Measurements from ENCODE around the gene SGMS1. TPM values are rescaled to one million over a fixed set of nuclear protein-coding genes. Genes with fewer than 3 reads are reported as not detected.

Gene SGMS1
- total RNA-seq, 1 donor from 2014 or later = 24.1 TPM

- DNase-seq = no peak
- H3K36me3 Mint-ChIP-seq (ENCODE audit: unreplicated experiment) = no peaks in the 10 kb centered on the region
- no peaks in the 10 kb centered on the region for H3K27me3 Mint-ChIP-seq (ENCODE audit: unreplicated experiment)
- H3K4me1 Mint-ChIP-seq (ENCODE audit: low read depth, unreplicated experiment) = no peaks in the 10 kb centered on the region
- H3K9me3 Mint-ChIP-seq (ENCODE audit: unreplicated experiment) = no peaks in the 10 kb centered on the region
- no peak overlapping the region for H3K4me3 Mint-ChIP-seq (ENCODE audit: unreplicated experiment)
- no peak for TF ChIP-seq CTCF (IDR thresholded peaks at IDR 0.05; ENCODE audit: partially characterized antibody, unreplicated experiment)
- H3K27ac Mint-ChIP-seq (ENCODE audit: unreplicated experiment) = no peak overlapping the region
Measured at GRCh38 chr10:50531388-50532077, 92.2 kb downstream of the SGMS1 start.

- no peak for TF ChIP-seq CTCF (IDR thresholded peaks at IDR 0.05; ENCODE audit: partially characterized antibody, unreplicated experiment)
- H3K4me3 Mint-ChIP-seq (ENCODE audit: unreplicated experiment) = no peak overlapping the region
- H3K27ac Mint-ChIP-seq (ENCODE audit: unreplicated experiment) = no peak overlapping the region
- no peak for DNase-seq
- H3K36me3 Mint-ChIP-seq (ENCODE audit: unreplicated experiment) = no peaks in the 10 kb centered on the region
- no peaks in the 10 kb centered on the region for H3K27me3 Mint-ChIP-seq (ENCODE audit: unreplicated experiment)
- H3K4me1 Mint-ChIP-seq (ENCODE audit: low read depth, unreplicated experiment) = peaks cover 4% of the 10 kb centered on the region
- no peaks in the 10 kb centered on the region for H3K9me3 Mint-ChIP-seq (ENCODE audit: unreplicated experiment)
Measured at GRCh38 chr10:50529660-50530059, 94.1 kb downstream of the SGMS1 start.

- H3K4me1 Mint-ChIP-seq (ENCODE audit: low read depth, unreplicated experiment) = peaks cover 6% of the 10 kb centered on the region
- H3K4me3 Mint-ChIP-seq (ENCODE audit: unreplicated experiment) = no peak overlapping the region
- H3K27ac Mint-ChIP-seq (ENCODE audit: unreplicated experiment) = no peak overlapping the region
- no peak for DNase-seq
- no peaks in the 10 kb centered on the region for H3K9me3 Mint-ChIP-seq (ENCODE audit: unreplicated experiment)
- H3K36me3 Mint-ChIP-seq (ENCODE audit: unreplicated experiment) = no peaks in the 10 kb centered on the region
- H3K27me3 Mint-ChIP-seq (ENCODE audit: unreplicated experiment) = no peaks in the 10 kb centered on the region
- TF ChIP-seq CTCF (IDR thresholded peaks at IDR 0.05; ENCODE audit: partially characterized antibody, unreplicated experiment) = no peak
Measured at GRCh38 chr10:50528206-50528605, 95.5 kb downstream of the SGMS1 start.

- DNase-seq = no peak
- Mint-ChIP-seq H3K4me3 (ENCODE audit: unreplicated experiment) (no peak overlapping the region), H3K4me1 (ENCODE audit: low read depth, unreplicated experiment) (peaks cover 12% of the 10 kb centered on the region), H3K36me3 (ENCODE audit: unreplicated experiment) (no peaks in the 10 kb centered on the region), H3K9me3 (ENCODE audit: unreplicated experiment) (no peaks in the 10 kb centered on the region), H3K27me3 (ENCODE audit: unreplicated experiment) (no peaks in the 10 kb centered on the region), H3K27ac (ENCODE audit: unreplicated experiment) (no peak overlapping the region)
- no peak for TF ChIP-seq CTCF (IDR thresholded peaks at IDR 0.05; ENCODE audit: partially characterized antibody, unreplicated experiment)
Measured at GRCh38 chr10:50527442-50528043, 96.2 kb downstream of the SGMS1 start.

GRCh38 chr10:50526185-50526584 is 97.6 kb downstream of the SGMS1 start:
- H3K36me3 Mint-ChIP-seq (ENCODE audit: unreplicated experiment) = no peaks in the 10 kb centered on the region
- no peak overlapping the region for H3K4me3 Mint-ChIP-seq (ENCODE audit: unreplicated experiment)
- H3K4me1 Mint-ChIP-seq (ENCODE audit: low read depth, unreplicated experiment) = peaks cover 14% of the 10 kb centered on the region
- DNase-seq = no peak
- no peak overlapping the region for H3K27ac Mint-ChIP-seq (ENCODE audit: unreplicated experiment)
- no peak for TF ChIP-seq CTCF (IDR thresholded peaks at IDR 0.05; ENCODE audit: partially characterized antibody, unreplicated experiment)
- no peaks in the 10 kb centered on the region for H3K9me3 Mint-ChIP-seq (ENCODE audit: unreplicated experiment)
- H3K27me3 Mint-ChIP-seq (ENCODE audit: unreplicated experiment) = no peaks in the 10 kb centered on the region

Measured in glutamatergic neuron (in vitro differentiated cells).